K562 (cell line): ENCODE data around the gene PTPRR. TPM values are rescaled to one million over a fixed set of nuclear protein-coding genes. Genes with fewer than 3 reads are reported as not detected.
A peak's percentile ranks its signal among the peaks of the same experiment; 100 is the strongest.

ENCODE experiments used
- CBX8 ChIP-seq: fragments of 200-600 bp; sonication (generic); IDR thresholded peaks from 2 replicates; pipeline ENCODE4 v1.6.1; 2012; ENCODE audit warnings: borderline replicate concordance, mixed run types, low read depth, mild to moderate bottlenecking, moderate library complexity, mixed read lengths, low read length, control low read depth, inconsistent platforms; ENCODE audit not compliant: poor library complexity, severe bottlenecking; ENCODE audit errors: extremely low read depth
- FOXJ3 ChIP-seq: sonication (generic); formaldehyde crosslinking; IDR thresholded peaks from 2 replicates; pipeline ENCODE4 v1.4.0; 2020; ENCODE audit warnings: mild to moderate bottlenecking, missing genetic modification reagents
- FOXO4 ChIP-seq: fragments of 450-650 bp; formaldehyde crosslinking; IDR thresholded peaks from 2 replicates; pipeline ENCODE4 v1.4.0; 2020; ENCODE audit warnings: mild to moderate bottlenecking, moderate library complexity
- LEF1 ChIP-seq: fragments of 450-650 bp; IDR thresholded peaks from 2 replicates; pipeline ENCODE4 v1.6.1; 2016; ENCODE audit warnings: mild to moderate bottlenecking
- MTF1 ChIP-seq: fragments of 250-450 bp; sonication (Bioruptor Pico); IDR thresholded peaks from 2 replicates; pipeline ENCODE4 v1.9.0; 2021; ENCODE audit warnings: moderate library complexity, mild to moderate bottlenecking, inconsistent platforms, borderline replicate concordance
- TBP ChIP-seq: optimal IDR thresholded peaks from 2 replicates; pipeline ENCODE3; 2011; ENCODE audit warnings: low read depth, low read length, improper control_type of control experiment
- ZNF644 ChIP-seq: fragments of 200-800 bp; sonication (Bioruptor generic); IDR thresholded peaks from 2 replicates; pipeline ENCODE4 v1.6.1; 2016; ENCODE audit warnings: low read depth, missing genetic modification characterization, missing compliant biosample characterization
- ZNF785 ChIP-seq: fragments of 250-450 bp; sonication (Bioruptor Pico); IDR thresholded peaks from 2 replicates; pipeline ENCODE4 v1.4.0; 2020; ENCODE audit warnings: mild to moderate bottlenecking
- polyA plus RNA-seq, 8 experiments: library from polyadenylated mRNA; depleted of rRNA in 4 of 8; stranded (reverse) in 5 of 8; unstranded in 3 of 8; fragments of >200 nt; fragmentation: Nextera tagmentation in 2 of 8; fragmentation: Illumina TruSeq in 1 of 8; extraction: Ambion mirVana in 2 of 8; extraction: Trizol in 1 of 8; gene quantifications; 2 replicates each; pipeline versions ENCODE4 v1.2.1 to v1.2.3, GENCODE V29; 2011 to 2014; ENCODE audit warnings: inconsistent platforms in 1 of 8, missing spikeins in 1 of 8
- total RNA-seq, 7 experiments: library from RNA; depleted of rRNA in 6 of 7; stranded (reverse); fragments of >200 nt in 6 of 7; fragmentation: Illumina TruSeq in 2 of 7; extraction: Trizol in 2 of 7; gene quantifications; 2 replicates each; pipeline versions ENCODE4 v1.2.1 to v1.2.3, GENCODE V29; 2011 to 2021; ENCODE audit warnings: low replicate concordance in 1 of 7
- TF ChIP-seq, protein P1 (sequence below): fragments of 200-600 bp; sonication (generic); IDR thresholded peaks from one replicate; pipeline ENCODE4 v1.6.1; 2012; ENCODE audit warnings: mild to moderate bottlenecking, low read depth, low read length, inconsistent platforms
- TF ChIP-seq, protein P2 (sequence below), 2 experiments: fragments of 450-650 bp in 1 of 2; sonication (generic) in 1 of 2; formaldehyde crosslinking; conservative IDR thresholded peaks; 2 replicates each; pipeline versions ENCODE4 v1.4.0 to v1.8.1; 2020 to 2022; ENCODE audit warnings: mild to moderate bottlenecking in 1 of 2, missing genetic modification reagents in 1 of 2
- TF ChIP-seq, protein P3 (sequence below): IDR thresholded peaks from 3 replicates; pipeline ENCODE4 v1.6.1; 2011; ENCODE audit warnings: borderline replicate concordance, mild to moderate bottlenecking; ENCODE audit not compliant: insufficient read length, insufficient read depth

Gene PTPRR
- total and polyA plus RNA-seq, 9 of the 15 experiments (the other 6 are each of a cell fraction or from before 2014, with no cell fraction given): 6.6 to 41.7 (median 12.3) TPM

DNA sequence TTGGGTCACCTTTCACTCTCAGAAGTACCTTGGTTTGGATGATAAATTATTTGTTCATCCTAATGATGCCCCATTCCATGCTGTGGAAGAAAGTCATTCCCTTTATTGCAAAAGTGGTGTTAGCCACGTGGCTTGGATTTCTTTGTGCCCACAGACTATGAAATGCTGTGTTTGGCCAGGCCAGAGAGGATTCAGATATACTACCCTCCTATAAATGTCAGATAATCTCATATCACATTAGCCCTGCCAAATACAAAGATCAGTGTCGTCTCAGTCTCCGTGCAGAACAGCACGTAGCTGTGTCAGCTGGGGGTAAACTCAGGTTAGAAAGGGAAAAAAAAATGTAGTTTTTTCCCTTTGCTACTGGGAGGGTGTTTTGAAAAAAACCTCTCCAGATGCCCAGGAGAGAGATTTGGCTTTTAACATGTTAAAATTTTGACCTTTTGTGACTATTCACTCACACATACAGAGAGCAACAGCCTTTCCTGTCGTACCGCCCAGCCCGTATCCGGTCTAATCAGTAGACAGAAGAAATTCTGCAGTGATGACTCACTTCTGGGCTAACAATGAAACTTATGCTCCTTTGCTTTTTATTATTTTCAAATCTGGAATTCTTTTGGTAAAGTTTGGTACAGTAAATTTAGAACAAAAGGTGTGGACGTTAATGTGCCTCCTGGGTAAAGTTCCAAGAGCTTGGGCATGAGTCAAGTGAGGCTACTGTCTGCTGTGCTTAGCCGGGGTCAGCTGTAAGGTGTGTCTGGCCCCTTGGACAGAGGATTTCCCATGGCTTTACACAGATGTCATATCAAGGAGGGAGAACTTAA, 274.8 kb downstream of the PTPRR start (continued):
- TF ChIP-seq FOXO4 (CRISPR knock-in tag) (no peak), FOXJ3 (CRISPR knock-in tag) (no peak), MTF1 (no peak), TBP (no peak), ZNF644 (tag) (no peak), CBX8 (no peak), ZNF785 (CRISPR knock-in tag) (no peak), LEF1 (peak; percentile 63)
- TF ChIP-seq, protein P1, sequence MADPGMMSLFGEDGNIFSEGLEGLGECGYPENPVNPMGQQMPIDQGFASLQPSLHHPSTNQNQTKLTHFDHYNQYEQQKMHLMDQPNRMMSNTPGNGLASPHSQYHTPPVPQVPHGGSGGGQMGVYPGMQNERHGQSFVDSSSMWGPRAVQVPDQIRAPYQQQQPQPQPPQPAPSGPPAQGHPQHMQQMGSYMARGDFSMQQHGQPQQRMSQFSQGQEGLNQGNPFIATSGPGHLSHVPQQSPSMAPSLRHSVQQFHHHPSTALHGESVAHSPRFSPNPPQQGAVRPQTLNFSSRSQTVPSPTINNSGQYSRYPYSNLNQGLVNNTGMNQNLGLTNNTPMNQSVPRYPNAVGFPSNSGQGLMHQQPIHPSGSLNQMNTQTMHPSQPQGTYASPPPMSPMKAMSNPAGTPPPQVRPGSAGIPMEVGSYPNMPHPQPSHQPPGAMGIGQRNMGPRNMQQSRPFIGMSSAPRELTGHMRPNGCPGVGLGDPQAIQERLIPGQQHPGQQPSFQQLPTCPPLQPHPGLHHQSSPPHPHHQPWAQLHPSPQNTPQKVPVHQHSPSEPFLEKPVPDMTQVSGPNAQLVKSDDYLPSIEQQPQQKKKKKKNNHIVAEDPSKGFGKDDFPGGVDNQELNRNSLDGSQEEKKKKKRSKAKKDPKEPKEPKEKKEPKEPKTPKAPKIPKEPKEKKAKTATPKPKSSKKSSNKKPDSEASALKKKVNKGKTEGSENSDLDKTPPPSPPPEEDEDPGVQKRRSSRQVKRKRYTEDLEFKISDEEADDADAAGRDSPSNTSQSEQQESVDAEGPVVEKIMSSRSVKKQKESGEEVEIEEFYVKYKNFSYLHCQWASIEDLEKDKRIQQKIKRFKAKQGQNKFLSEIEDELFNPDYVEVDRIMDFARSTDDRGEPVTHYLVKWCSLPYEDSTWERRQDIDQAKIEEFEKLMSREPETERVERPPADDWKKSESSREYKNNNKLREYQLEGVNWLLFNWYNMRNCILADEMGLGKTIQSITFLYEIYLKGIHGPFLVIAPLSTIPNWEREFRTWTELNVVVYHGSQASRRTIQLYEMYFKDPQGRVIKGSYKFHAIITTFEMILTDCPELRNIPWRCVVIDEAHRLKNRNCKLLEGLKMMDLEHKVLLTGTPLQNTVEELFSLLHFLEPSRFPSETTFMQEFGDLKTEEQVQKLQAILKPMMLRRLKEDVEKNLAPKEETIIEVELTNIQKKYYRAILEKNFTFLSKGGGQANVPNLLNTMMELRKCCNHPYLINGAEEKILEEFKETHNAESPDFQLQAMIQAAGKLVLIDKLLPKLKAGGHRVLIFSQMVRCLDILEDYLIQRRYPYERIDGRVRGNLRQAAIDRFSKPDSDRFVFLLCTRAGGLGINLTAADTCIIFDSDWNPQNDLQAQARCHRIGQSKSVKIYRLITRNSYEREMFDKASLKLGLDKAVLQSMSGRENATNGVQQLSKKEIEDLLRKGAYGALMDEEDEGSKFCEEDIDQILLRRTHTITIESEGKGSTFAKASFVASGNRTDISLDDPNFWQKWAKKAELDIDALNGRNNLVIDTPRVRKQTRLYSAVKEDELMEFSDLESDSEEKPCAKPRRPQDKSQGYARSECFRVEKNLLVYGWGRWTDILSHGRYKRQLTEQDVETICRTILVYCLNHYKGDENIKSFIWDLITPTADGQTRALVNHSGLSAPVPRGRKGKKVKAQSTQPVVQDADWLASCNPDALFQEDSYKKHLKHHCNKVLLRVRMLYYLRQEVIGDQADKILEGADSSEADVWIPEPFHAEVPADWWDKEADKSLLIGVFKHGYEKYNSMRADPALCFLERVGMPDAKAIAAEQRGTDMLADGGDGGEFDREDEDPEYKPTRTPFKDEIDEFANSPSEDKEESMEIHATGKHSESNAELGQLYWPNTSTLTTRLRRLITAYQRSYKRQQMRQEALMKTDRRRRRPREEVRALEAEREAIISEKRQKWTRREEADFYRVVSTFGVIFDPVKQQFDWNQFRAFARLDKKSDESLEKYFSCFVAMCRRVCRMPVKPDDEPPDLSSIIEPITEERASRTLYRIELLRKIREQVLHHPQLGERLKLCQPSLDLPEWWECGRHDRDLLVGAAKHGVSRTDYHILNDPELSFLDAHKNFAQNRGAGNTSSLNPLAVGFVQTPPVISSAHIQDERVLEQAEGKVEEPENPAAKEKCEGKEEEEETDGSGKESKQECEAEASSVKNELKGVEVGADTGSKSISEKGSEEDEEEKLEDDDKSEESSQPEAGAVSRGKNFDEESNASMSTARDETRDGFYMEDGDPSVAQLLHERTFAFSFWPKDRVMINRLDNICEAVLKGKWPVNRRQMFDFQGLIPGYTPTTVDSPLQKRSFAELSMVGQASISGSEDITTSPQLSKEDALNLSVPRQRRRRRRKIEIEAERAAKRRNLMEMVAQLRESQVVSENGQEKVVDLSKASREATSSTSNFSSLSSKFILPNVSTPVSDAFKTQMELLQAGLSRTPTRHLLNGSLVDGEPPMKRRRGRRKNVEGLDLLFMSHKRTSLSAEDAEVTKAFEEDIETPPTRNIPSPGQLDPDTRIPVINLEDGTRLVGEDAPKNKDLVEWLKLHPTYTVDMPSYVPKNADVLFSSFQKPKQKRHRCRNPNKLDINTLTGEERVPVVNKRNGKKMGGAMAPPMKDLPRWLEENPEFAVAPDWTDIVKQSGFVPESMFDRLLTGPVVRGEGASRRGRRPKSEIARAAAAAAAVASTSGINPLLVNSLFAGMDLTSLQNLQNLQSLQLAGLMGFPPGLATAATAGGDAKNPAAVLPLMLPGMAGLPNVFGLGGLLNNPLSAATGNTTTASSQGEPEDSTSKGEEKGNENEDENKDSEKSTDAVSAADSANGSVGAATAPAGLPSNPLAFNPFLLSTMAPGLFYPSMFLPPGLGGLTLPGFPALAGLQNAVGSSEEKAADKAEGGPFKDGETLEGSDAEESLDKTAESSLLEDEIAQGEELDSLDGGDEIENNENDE: no peak
- TF ChIP-seq, protein P2, sequence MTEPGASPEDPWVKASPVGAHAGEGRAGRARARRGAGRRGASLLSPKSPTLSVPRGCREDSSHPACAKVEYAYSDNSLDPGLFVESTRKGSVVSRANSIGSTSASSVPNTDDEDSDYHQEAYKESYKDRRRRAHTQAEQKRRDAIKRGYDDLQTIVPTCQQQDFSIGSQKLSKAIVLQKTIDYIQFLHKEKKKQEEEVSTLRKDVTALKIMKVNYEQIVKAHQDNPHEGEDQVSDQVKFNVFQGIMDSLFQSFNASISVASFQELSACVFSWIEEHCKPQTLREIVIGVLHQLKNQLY (CRISPR knock-in tag; conservative IDR thresholded peaks at IDR 0.05): no peak
- TF ChIP-seq, protein P3, sequence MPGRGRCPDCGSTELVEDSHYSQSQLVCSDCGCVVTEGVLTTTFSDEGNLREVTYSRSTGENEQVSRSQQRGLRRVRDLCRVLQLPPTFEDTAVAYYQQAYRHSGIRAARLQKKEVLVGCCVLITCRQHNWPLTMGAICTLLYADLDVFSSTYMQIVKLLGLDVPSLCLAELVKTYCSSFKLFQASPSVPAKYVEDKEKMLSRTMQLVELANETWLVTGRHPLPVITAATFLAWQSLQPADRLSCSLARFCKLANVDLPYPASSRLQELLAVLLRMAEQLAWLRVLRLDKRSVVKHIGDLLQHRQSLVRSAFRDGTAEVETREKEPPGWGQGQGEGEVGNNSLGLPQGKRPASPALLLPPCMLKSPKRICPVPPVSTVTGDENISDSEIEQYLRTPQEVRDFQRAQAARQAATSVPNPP: no peak
